Measurements from ENCODE around the gene NGEF. TPM values are rescaled to one million over a fixed set of nuclear protein-coding genes. Genes with fewer than 3 reads are reported as not detected.

Gene NGEF
- total RNA-seq, 2 donors from 2014 or later: 0.81 to 3.6 TPM

DNA sequence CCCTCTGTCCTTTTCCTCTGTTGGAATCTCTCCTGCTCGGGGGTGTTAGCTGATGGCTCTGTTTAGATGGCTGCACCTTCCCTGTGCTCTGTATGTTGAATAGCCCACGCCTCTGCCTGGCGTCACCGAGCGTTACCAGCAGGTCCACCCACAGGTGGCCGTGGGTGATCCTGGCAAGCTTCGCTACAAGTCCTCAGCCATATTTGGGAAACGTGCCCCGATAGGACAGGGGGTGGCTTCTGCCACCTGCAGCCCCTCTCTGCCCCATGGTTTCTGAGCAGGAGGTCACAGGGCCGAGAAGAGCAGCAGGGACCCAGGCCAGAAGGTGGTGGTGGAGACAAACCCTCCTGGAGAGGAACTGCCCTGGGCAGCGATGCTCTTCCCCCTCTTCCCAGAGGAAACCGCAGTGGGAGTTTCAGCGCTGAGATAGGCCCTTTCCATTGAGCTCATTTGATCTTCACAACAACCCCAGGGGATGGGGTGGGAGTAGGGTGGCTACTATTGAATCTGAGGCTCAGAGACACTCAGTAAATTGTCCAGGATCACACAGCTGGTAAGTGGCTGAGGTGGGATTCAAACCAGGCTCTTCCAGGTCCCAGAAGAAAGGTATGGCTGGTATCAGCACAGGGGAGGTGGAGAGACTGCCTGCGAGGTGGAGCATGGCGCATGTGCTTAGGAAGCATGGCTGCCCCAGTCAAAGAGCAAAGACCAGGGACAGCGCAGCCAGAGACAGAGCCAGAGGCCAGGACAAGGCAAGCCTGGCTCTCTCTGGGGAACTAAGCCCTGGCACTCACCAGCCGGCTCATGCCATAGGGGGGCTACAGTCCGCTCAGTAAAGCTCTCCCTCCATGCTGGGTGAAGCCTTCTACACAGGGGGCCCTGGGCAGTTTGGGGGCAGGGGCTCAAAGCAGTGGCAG lies 15.0 kb downstream of the NGEF start:
- ATAC-seq (ENCODE audit: insufficient number of reproducible peaks, low FRiP score, low read depth): no peak
- no peak for TF ChIP-seq CTCF (IDR thresholded peaks at IDR 0.05)

GRCh38 chr2:232994446-232994845 lies 18.6 kb downstream of the NGEF start:
- Histone ChIP-seq H3K4me3 (no peak overlapping the region), H3K27ac (no peak overlapping the region), H3K36me3 (no peaks in the 10 kb centered on the region), H3K9me3 (no peaks in the 10 kb centered on the region), H3K4me1 (ENCODE audit: control insufficient read depth in 1 of 2, low read depth in 2 of 2) (no peaks in the 10 kb centered on the region), H3K27me3 (replicated peaks; ENCODE audit: insufficient read depth) (no peaks in the 10 kb centered on the region)
- ATAC-seq (ENCODE audit: insufficient number of reproducible peaks, low FRiP score, low read depth) (no peak), DNase-seq (ENCODE audit: low spot score) (no peak)
- no peak for TF ChIP-seq CTCF (IDR thresholded peaks at IDR 0.05)

More for the DNA sequence above, 15.0 kb downstream of the NGEF start:
- Histone ChIP-seq H3K9me3 (no peaks in the 10 kb centered on the region), H3K27me3 (replicated peaks; ENCODE audit: insufficient read depth) (no peaks in the 10 kb centered on the region), H3K4me1 (ENCODE audit: control insufficient read depth in 1 of 2, low read depth in 2 of 2) (no peaks in the 10 kb centered on the region), H3K36me3 (no peaks in the 10 kb centered on the region), H3K4me3 (no peak overlapping the region), H3K27ac (no peak overlapping the region)
- no peak for DNase-seq (ENCODE audit: low spot score)

DNA sequence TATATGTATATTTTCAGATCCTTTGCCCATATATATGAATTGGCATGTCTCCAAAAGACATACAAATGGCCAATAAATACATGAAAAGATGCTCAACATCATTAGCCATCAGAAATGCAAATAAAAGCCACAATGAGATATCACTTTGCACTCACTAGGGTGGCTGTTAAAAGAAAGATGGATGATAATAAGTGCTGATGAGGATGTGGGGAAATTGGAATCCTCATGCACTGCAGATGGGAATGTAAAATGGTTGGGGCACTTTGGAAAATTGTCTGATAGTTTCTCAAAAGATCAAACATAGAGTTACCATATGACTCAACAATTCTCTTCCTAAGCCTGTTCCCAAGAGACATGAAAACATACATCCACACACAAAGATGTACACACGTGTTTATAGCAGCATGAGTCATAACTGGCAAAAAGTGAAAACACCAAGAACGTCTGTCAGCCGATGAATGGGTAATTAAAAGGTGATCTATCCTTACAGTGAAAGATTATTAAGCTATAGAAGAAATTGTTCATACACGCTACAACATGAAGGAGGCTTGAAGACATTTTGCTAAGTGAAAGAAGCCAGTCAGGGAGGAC lies 19.7 kb downstream of the NGEF start:
- Histone ChIP-seq H3K4me1 (ENCODE audit: control insufficient read depth in 1 of 2, low read depth in 2 of 2) (peaks cover 0 to 6% of the 10 kb centered on the region in 2 donors), H3K27me3 (replicated peaks; ENCODE audit: insufficient read depth) (no peaks in the 10 kb centered on the region), H3K4me3 (no peak overlapping the region), H3K9me3 (no peaks in the 10 kb centered on the region), H3K36me3 (no peaks in the 10 kb centered on the region), H3K27ac (no peak overlapping the region)
- DNase-seq (ENCODE audit: low spot score) (no peak), ATAC-seq (ENCODE audit: insufficient number of reproducible peaks, low FRiP score, low read depth) (no peak)
- no peak for TF ChIP-seq CTCF (IDR thresholded peaks at IDR 0.05)

DNA sequence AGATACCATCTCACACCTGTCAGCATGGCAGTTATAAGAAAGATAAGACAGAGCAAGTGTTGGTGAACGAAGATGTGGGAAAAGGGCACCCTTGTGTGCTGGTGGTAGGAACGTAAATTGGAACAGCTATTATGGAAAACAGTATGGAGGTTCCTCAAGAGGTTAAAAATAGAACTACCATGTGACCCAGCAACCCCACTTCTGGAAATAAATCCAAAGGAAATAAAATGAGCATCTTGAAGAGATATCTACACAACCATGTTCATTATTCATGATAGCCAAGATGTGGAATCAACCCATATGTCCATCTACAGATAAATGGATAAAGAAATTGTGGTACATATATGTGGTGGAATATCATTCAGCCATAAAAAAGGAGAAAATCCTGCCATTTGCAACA lies 26.9 kb downstream of the NGEF start:
- TF ChIP-seq CTCF (IDR thresholded peaks at IDR 0.05): no peak
- no peak overlapping the region for H3K27ac ChIP-seq
- H3K9me3 ChIP-seq: no peaks in the 10 kb centered on the region
- H3K4me3 ChIP-seq: no peak overlapping the region
- peaks cover 3 to 13% of the 10 kb centered on the region in 2 donors for H3K4me1 ChIP-seq (ENCODE audit: control insufficient read depth in 1 of 2, low read depth in 2 of 2)
- no peak for ATAC-seq (ENCODE audit: insufficient number of reproducible peaks, low FRiP score, low read depth)
- DNase-seq (ENCODE audit: low spot score): no peak
- H3K36me3 ChIP-seq: no peaks in the 10 kb centered on the region
- H3K27me3 ChIP-seq (replicated peaks; ENCODE audit: insufficient read depth): no peaks in the 10 kb centered on the region

- no peak for ATAC-seq (ENCODE audit: insufficient number of reproducible peaks, low FRiP score, low read depth)
- H3K4me3 ChIP-seq: no peak overlapping the region
- peaks cover 3 to 13% of the 10 kb centered on the region in 2 donors for H3K4me1 ChIP-seq (ENCODE audit: control insufficient read depth in 1 of 2, low read depth in 2 of 2)
- no peaks in the 10 kb centered on the region for H3K9me3 ChIP-seq
- no peaks in the 10 kb centered on the region for H3K36me3 ChIP-seq
- H3K27me3 ChIP-seq (replicated peaks; ENCODE audit: insufficient read depth): no peaks in the 10 kb centered on the region
- no peak overlapping the region for H3K27ac ChIP-seq
- no peak for DNase-seq (ENCODE audit: low spot score)
- no peak for TF ChIP-seq CTCF (IDR thresholded peaks at IDR 0.05)
Observed at GRCh38 chr2:232984451-232985207, 28.4 kb downstream of the NGEF start.

All from thoracic aorta (tissue), 2 donors.